ENCODE measurements around the gene TMEM145.

DNA sequence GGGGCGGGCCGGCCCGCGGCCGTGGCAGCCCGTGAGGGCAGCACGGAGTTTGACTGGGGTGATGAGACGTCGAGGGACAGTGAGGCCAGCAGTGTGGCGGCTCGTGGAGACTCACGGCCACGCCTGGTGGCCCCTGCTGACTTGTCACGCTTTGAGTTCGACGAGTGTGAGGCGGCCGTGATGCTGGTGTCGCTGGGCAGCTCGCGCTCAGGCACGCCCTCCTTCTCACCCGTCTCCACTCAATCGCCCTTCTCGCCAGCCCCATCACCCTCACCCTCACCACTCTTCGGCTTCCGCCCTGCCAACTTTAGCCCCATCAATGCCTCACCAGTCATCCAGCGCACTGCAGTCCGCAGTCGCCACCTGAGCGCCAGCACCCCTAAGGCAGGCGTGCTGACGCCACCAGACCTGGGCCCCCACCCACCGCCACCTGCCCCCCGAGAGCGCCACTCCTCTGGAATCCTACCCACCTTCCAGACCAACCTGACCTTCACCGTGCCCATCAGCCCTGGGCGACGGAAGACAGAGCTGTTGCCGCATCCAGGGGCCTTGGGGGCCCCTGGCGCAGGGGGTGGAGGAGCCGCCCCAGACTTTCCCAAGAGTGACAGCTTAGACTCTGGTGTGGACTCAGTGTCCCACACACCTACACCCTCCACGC, 39.6 kb upstream of the TMEM145 start:
- no peak for TF ChIP-seq RELA (IDR thresholded peaks at IDR 0.05; ENCODE audit: borderline replicate concordance, partially characterized antibody)
- TF ChIP-seq MXI1 (IDR thresholded peaks at IDR 0.05; ENCODE audit: low read depth, low read length): no peak

All from GM12878 (cell line).